Measurements from ENCODE around the gene RGS3.

Gene RGS3

DNA sequence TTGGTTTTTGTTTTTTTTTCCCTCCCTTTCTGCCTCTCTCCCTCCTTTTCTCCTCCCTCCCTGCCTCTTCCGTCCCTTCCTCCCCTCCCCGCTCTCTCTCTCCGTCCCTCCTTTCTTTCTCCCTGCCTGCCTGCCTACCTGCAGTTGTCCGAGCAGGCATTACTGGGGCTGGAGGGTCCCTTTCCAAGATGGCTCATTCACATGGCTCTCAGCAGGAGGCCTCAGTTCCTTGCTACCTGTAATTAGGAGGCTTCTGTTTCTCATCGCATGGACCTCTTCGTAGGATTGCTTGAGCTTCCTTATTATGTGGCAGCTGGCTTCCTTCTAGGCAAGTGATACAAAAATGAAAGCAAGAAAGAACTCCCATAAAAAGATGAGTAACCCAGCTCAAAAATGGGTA lies 8.0 kb downstream of the RGS3 start:
- in situ Hi-C loops (cut with MboI; ENCODE audit: low sequenced_read_pairs, unreplicated experiment) = no loop called here
- DNase-seq (ENCODE audit: low spot score) = no peak
- TF ChIP-seq, protein P1, sequence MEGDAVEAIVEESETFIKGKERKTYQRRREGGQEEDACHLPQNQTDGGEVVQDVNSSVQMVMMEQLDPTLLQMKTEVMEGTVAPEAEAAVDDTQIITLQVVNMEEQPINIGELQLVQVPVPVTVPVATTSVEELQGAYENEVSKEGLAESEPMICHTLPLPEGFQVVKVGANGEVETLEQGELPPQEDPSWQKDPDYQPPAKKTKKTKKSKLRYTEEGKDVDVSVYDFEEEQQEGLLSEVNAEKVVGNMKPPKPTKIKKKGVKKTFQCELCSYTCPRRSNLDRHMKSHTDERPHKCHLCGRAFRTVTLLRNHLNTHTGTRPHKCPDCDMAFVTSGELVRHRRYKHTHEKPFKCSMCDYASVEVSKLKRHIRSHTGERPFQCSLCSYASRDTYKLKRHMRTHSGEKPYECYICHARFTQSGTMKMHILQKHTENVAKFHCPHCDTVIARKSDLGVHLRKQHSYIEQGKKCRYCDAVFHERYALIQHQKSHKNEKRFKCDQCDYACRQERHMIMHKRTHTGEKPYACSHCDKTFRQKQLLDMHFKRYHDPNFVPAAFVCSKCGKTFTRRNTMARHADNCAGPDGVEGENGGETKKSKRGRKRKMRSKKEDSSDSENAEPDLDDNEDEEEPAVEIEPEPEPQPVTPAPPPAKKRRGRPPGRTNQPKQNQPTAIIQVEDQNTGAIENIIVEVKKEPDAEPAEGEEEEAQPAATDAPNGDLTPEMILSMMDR (IDR thresholded peaks at IDR 0.05; ENCODE audit: borderline replicate concordance, control extremely low read depth, extremely low read depth, insufficient read depth, missing control alignments) = no peak

DNA sequence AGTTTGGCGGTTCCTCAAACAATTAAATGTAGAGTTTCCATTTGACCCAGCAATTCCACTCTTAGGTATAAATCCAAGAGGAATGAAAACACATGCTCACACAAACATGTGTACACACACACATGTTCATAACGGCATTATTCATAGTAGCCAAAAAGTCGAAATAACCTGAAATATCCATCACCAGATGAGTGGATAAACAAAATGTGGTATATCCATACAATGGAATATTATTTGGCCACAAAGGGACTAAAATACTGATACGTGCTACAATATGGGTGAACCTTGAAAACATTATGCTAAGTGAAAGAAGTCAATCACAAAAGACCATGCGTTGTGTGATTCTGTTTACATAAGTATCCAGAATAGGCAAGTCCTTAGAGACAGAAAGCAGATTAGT lies 8.7 kb downstream of the RGS3 start:
- no peak for DNase-seq (ENCODE audit: low spot score)
- in situ Hi-C loops (cut with MboI; ENCODE audit: low sequenced_read_pairs, unreplicated experiment) = no loop called here
- TF ChIP-seq, protein P1 (IDR thresholded peaks at IDR 0.05; ENCODE audit: borderline replicate concordance, control extremely low read depth, extremely low read depth, insufficient read depth, missing control alignments) = no peak

DNA sequence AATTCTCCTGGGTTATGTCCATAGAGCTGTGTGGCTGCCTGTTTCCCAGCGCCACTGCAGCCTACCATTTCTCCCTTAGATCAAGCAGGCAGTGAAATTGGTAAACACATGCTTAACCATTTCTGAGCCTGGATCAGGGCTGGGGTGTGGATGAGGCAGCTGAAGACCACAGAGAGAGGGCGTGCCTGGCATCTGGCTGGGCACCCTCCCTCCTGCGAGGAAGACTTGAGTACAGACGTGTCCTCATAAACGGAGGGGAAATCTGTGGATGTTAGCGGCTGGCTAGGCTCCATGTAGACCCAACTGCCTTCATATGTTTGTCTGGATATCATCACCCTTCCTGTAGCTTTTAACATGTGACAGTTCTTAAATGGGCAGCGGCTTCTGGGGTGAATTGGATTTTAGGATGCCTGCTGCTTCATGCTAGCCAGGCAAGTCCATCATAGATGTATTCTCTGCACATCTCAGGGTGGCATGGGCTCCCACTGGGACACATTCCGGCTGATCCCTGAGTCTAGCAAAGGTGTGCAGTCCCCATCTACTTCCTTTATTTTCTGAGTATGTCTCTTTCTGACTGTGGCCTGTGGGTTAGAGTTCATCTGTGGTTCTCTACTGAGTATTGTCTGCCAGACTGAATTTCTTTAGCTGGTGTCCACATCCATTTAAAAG lies 11.0 kb downstream of the RGS3 start:
- no peak for DNase-seq (ENCODE audit: low spot score)
- in situ Hi-C loops (cut with MboI; ENCODE audit: low sequenced_read_pairs, unreplicated experiment) = no loop called here
- TF ChIP-seq, protein P1 (IDR thresholded peaks at IDR 0.05; ENCODE audit: borderline replicate concordance, control extremely low read depth, extremely low read depth, insufficient read depth, missing control alignments) = no peak

DNA sequence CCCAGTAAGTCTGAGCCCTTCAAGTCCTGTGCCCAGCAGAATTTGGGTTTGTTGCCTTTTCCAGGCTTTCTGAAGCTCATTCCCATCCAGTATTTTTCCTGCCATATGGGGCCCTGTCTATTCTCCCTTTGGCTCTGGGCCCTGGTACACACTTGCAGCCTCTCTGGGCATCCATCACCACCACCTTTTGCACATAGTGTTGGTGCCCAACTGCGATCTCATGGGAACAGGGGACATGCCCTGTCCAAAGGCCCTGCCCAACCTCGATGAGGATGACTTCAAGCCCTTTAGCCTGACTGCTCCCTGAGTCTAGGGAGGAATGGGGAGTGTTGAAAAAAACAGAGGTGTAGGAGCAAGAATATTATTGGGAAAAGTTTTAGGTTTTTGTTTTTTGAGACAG lies 11.5 kb downstream of the RGS3 start:
- TF ChIP-seq, protein P1 (IDR thresholded peaks at IDR 0.05; ENCODE audit: borderline replicate concordance, control extremely low read depth, extremely low read depth, insufficient read depth, missing control alignments) = no peak
- in situ Hi-C loops (cut with MboI; ENCODE audit: low sequenced_read_pairs, unreplicated experiment) = no loop called here
- DNase-seq (ENCODE audit: low spot score) = no peak

DNA sequence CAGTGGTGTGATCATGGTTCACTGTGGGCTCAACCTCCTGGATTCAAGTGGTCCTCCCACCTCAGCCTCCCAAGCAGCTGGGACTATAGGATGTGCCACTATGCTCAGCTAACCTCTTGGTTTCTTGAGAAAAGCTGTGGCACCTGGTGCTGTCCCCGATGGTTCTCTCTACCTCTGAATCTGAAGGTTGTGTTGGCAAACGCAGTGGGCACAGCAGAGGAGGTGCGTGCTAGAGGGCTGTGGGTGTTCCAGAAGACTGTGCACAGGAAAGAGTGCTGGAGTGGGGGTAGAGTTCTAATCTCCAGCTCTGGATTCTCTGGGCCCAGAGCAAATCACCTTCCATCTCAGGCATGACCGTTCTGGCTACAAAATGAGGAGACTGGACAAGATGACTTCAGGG lies 12.5 kb downstream of the RGS3 start:
- TF ChIP-seq, protein P1 (IDR thresholded peaks at IDR 0.05; ENCODE audit: borderline replicate concordance, control extremely low read depth, extremely low read depth, insufficient read depth, missing control alignments) = no peak
- no peak for DNase-seq (ENCODE audit: low spot score)
- in situ Hi-C loops (cut with MboI; ENCODE audit: low sequenced_read_pairs, unreplicated experiment) = no loop called here

DNA sequence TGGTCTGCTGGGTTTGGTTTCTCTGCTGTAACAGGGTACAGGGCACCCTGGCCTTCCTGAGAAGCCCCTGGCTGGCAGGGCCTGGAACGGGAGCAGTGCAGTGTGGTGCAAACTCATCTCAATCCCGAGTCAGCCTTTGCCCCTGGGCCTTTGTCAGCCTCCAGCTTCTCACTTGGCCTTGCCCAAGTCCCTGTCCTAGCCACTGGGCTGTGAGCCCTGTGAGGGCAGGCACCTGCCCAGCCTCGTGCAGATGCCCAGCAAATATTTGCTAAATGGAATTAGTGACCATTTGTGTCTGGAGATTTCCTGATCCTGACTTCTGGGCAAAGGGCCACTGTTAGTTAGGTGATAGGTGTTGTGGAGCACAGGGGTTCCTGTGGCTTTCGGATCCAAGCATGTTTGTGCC lies 13.0 kb downstream of the RGS3 start:
- in situ Hi-C loops (cut with MboI; ENCODE audit: low sequenced_read_pairs, unreplicated experiment) = no loop called here
- no peak for DNase-seq (ENCODE audit: low spot score)
- TF ChIP-seq, protein P1 (IDR thresholded peaks at IDR 0.05; ENCODE audit: borderline replicate concordance, control extremely low read depth, extremely low read depth, insufficient read depth, missing control alignments) = no peak

Data from GM13976 (cell line).